Esophagus squamous epithelium (tissue), 5 donors: Measurements from ENCODE around the gene PLA2R1. TPM values are rescaled to one million over a fixed set of nuclear protein-coding genes. Genes with fewer than 3 reads are reported as not detected.

ENCODE experiments used
- DNase-seq: peaks from one replicate; lab custom pipeline; 2025; lab: John Stamatoyannopoulos, UW
- H3K27ac ChIP-seq, 4 donors: fragments of 200-600 bp; sonication (generic); one replicate each; pipeline ENCODE4 v1.5.1; 2016 to 2019; ENCODE audit warnings: mild to moderate bottlenecking in 1 of 4
- H3K27me3 ChIP-seq, 4 donors: fragments of 200-600 bp; sonication (generic); 1 replicate in 3 of 4; 2 replicates in 1 of 4; pipeline versions ENCODE4 v1.5.1 to v1.6.0; 2017 to 2021; ENCODE audit warnings: antibody characterized with exemption in 1 of 4
- H3K36me3 ChIP-seq, 3 donors: fragments of 200-600 bp; sonication (generic); one replicate each; pipeline ENCODE4 v1.5.1; 2016 to 2019
- H3K4me1 ChIP-seq, 3 donors: fragments of 200-600 bp; sonication (generic); one replicate each; pipeline ENCODE4 v1.5.1; 2017 to 2019
- H3K4me3 ChIP-seq, 4 donors: fragments of 200-600 bp; sonication (generic); 1 replicate in 3 of 4; 2 replicates in 1 of 4; pipeline ENCODE4 v1.5.1; 2016 to 2019; ENCODE audit warnings: mild to moderate bottlenecking in 2 of 4, moderate library complexity in 1 of 4
- H3K9me3 ChIP-seq, 3 donors: fragments of 200-600 bp; sonication (generic); one replicate each; pipeline ENCODE4 v1.5.1; 2016 to 2019
- CTCF ChIP-seq, 6 experiments: fragments of 450-650 bp in 4 of 6; fragments of 200-600 bp in 2 of 6; sonication (generic) in 2 of 6; IDR thresholded peaks; one replicate each; pipeline ENCODE4 v1.5.1; 2016 to 2019; ENCODE audit warnings: antibody characterized with exemption in 6 of 6, mild to moderate bottlenecking in 4 of 6, moderate library complexity in 4 of 6
- POLR2A ChIP-seq, 4 donors: fragments of 450-650 bp; IDR thresholded peaks; one replicate each; pipeline ENCODE4 v1.6.1; 2017; ENCODE audit warnings: antibody characterized with exemption in 4 of 4, mild to moderate bottlenecking in 4 of 4, moderate library complexity in 3 of 4
- WGBS, 2 donors: methylation state at CpG; one replicate each; pipeline ENCODE4 v1.1.5; 2018; 5-methylcytosine and 5-hydroxymethylcytosine counted together
- intact Hi-C: fragments of 100-400 bp; cut with DNase I; formaldehyde crosslinking; loops from one replicate; pipeline ENCODE4 v1.15.0; 2022
- total RNA-seq, 4 donors: library from RNA; depleted of rRNA; stranded (reverse); fragments of >200 nt; gene quantifications; one replicate each; pipeline ENCODE4 v1.1.0, GENCODE V29; 2016
- donor health status: DM: yes; HTN: yes; CAD: no.

Gene PLA2R1
- total RNA-seq, 4 donors from 2014 or later, result 9.2 to 18.9 (median 12.3) TPM

GRCh38 chr2:159936471-159936870, 125.9 kb downstream of the PLA2R1 start:
- intact Hi-C loops, result no loop called here
- no peaks in the 10 kb centered on the region for H3K9me3 ChIP-seq
- 90 to 92% methylated on average over 4 of the region's 4 CpGs for WGBS, 2 donors
- no peaks in the 10 kb centered on the region for H3K27me3 ChIP-seq
- H3K36me3 ChIP-seq, result no peaks in the 10 kb centered on the region
- no peak overlapping the region for H3K27ac ChIP-seq
- H3K4me1 ChIP-seq, result peaks cover 0 to 16% (median 7%) of the 10 kb centered on the region in 3 donors
- H3K4me3 ChIP-seq, result no peak overlapping the region
- no peak for TF ChIP-seq POLR2A (IDR thresholded peaks at IDR 0.05)
- TF ChIP-seq CTCF (IDR thresholded peaks at IDR 0.05), result no peak
- no peak for DNase-seq

GRCh38 chr2:159933727-159934049, 128.7 kb downstream of the PLA2R1 start:
- Histone ChIP-seq H3K4me1 (peaks cover 0 to 16% (median 7%) of the 10 kb centered on the region in 3 donors), H3K4me3 (no peak overlapping the region), H3K9me3 (peaks cover 0 to under 1% (median 0%) of the 10 kb centered on the region in 3 donors), H3K36me3 (no peaks in the 10 kb centered on the region), H3K27ac (no peak overlapping the region), H3K27me3 (no peaks in the 10 kb centered on the region)
- TF ChIP-seq CTCF (IDR thresholded peaks at IDR 0.05) (no peak), POLR2A (IDR thresholded peaks at IDR 0.05) (no peak)
- DNase-seq, result no peak
- WGBS, 2 donors, result 19 to 47% methylated on average over 2 of the region's 2 CpGs
- intact Hi-C loops, result no loop called here

- Histone ChIP-seq H3K9me3 (peaks cover 0 to 3% (median 0%) of the 10 kb centered on the region in 3 donors), H3K36me3 (no peaks in the 10 kb centered on the region), H3K4me3 (no peak overlapping the region), H3K4me1 (peaks cover 0 to 16% (median 7%) of the 10 kb centered on the region in 3 donors), H3K27ac (no peak overlapping the region), H3K27me3 (no peaks in the 10 kb centered on the region)
- TF ChIP-seq POLR2A (IDR thresholded peaks at IDR 0.05), result no peak
- TF ChIP-seq CTCF (IDR thresholded peaks at IDR 0.05), result no peak
- intact Hi-C loops, result no loop called here
- 55 to 81% methylated on average over 2 of the region's 2 CpGs for WGBS, 2 donors
- DNase-seq, result no peak
Measured at GRCh38 chr2:159933040-159933726, 129.2 kb downstream of the PLA2R1 start.

GRCh38 chr2:159926695-159927094, 135.7 kb downstream of the PLA2R1 start:
- DNase-seq, result no peak
- WGBS, 2 donors, result 35 to 83% methylated on average over 2 of the region's 2 CpGs
- Histone ChIP-seq H3K27me3 (peaks cover 0 to 6% (median 0%) of the 10 kb centered on the region in 4 donors), H3K27ac (no peak overlapping the region), H3K36me3 (no peaks in the 10 kb centered on the region), H3K4me1 (peaks cover 0 to 5% (median 0%) of the 10 kb centered on the region in 3 donors), H3K9me3 (peaks cover 0 to 3% (median 0%) of the 10 kb centered on the region in 3 donors), H3K4me3 (no peak overlapping the region)
- TF ChIP-seq POLR2A (IDR thresholded peaks at IDR 0.05) (no peak), CTCF (IDR thresholded peaks at IDR 0.05) (no peak)
- intact Hi-C loops, result no loop called here

- DNase-seq, result no peak
- Histone ChIP-seq H3K36me3 (no peaks in the 10 kb centered on the region), H3K4me1 (peaks cover 0 to 7% (median 0%) of the 10 kb centered on the region in 3 donors), H3K9me3 (peaks cover 0 to 3% (median 0%) of the 10 kb centered on the region in 3 donors), H3K27ac (no peak overlapping the region), H3K4me3 (no peak overlapping the region), H3K27me3 (peaks cover 0 to 11% (median 0%) of the 10 kb centered on the region in 4 donors)
- 79 to 83% methylated on average over 3 of the region's 3 CpGs for WGBS, 2 donors
- TF ChIP-seq POLR2A (IDR thresholded peaks at IDR 0.05) (no peak), CTCF (IDR thresholded peaks at IDR 0.05) (no peak)
- intact Hi-C loops, result no loop called here
Measured at GRCh38 chr2:159925975-159926374, 136.4 kb downstream of the PLA2R1 start.
